Mesendoderm (in vitro differentiated cells): ENCODE measurements around the gene MYBBP1A.

Experiments used
- DNase-seq: peaks from one replicate; pipeline ENCODE4 v3.0.0; 2013
- H2AK5ac ChIP-seq: 2 replicates; pipeline ENCODE4 v1.6.1; 2013; ENCODE audit warnings: low read length, inconsistent platforms
- H2BK120ac ChIP-seq: 2 replicates; pipeline ENCODE4 v1.6.1; 2013; ENCODE audit warnings: low read depth, mild to moderate bottlenecking, low read length, moderate library complexity, mixed read lengths
- H2BK15ac ChIP-seq: replicated peaks from 2 replicates; pipeline ENCODE4 v1.6.1; 2013; ENCODE audit warnings: low read depth, mild to moderate bottlenecking, moderate library complexity
- H2BK5ac ChIP-seq: 2 replicates; pipeline ENCODE4 v1.6.1; 2013; ENCODE audit warnings: low read length, inconsistent platforms
- H3K18ac ChIP-seq: 2 replicates; pipeline ENCODE4 v1.6.1; 2013; ENCODE audit warnings: mild to moderate bottlenecking, low read length, mixed read lengths
- H3K23ac ChIP-seq: one replicate; pipeline ENCODE4 v1.6.1; 2013; ENCODE audit warnings: low read length
- H3K27ac ChIP-seq: 2 replicates; pipeline ENCODE4 v1.5.1; 2013; ENCODE audit warnings: low read depth, mild to moderate bottlenecking, inconsistent platforms, low read length, moderate library complexity
- H3K27me3 ChIP-seq: 2 replicates; pipeline ENCODE4 v1.6.1; 2013; ENCODE audit warnings: low read length, control low read depth, mild to moderate bottlenecking, inconsistent platforms; ENCODE audit not compliant: insufficient read depth, poor library complexity
- H3K36me3 ChIP-seq: 2 replicates; pipeline ENCODE4 v1.6.1; 2013; ENCODE audit warnings: low read length, inconsistent platforms; ENCODE audit not compliant: control insufficient read depth, insufficient read depth
- H3K4ac ChIP-seq: one replicate; pipeline ENCODE4 v1.6.1; 2013; ENCODE audit warnings: low read depth, mild to moderate bottlenecking, low read length, moderate library complexity
- H3K4me1 ChIP-seq: 2 replicates; pipeline ENCODE4 v1.6.1; 2013; ENCODE audit warnings: low read depth, low read length, inconsistent platforms; ENCODE audit not compliant: control insufficient read depth
- H3K4me2 ChIP-seq: 2 replicates; pipeline ENCODE4 v1.6.1; 2013; ENCODE audit warnings: low read length
- H3K4me3 ChIP-seq: 2 replicates; pipeline ENCODE4 v1.5.1; 2013; ENCODE audit warnings: mild to moderate bottlenecking, low read length
- H3K56ac ChIP-seq: one replicate; pipeline ENCODE4 v1.6.1; 2013; ENCODE audit warnings: low read length
- H3K79me1 ChIP-seq: 2 replicates; pipeline ENCODE4 v1.6.1; 2013; ENCODE audit warnings: low read length, inconsistent platforms
- H3K79me2 ChIP-seq: 2 replicates; pipeline ENCODE4 v1.6.1; 2013; ENCODE audit warnings: mild to moderate bottlenecking, low read length; ENCODE audit not compliant: control insufficient read depth, insufficient read depth
- H3K9ac ChIP-seq: 2 replicates; pipeline ENCODE4 v1.6.1; 2013; ENCODE audit warnings: low read length, inconsistent platforms
- H4K5ac ChIP-seq: one replicate; pipeline ENCODE4 v1.6.1; 2013; ENCODE audit warnings: low read length
- H4K8ac ChIP-seq: one replicate; pipeline ENCODE4 v1.6.1; 2013; ENCODE audit warnings: low read depth, mild to moderate bottlenecking, control low read depth, low read length, moderate library complexity
- WGBS: extraction: QIAGEN DNeasy Blood & Tissue Kit; methylation state at CpG from one replicate; pipeline ENCODE4 v1.1.7; 2013; ENCODE audit warnings: low lambda C conversion rate, missing lambda C conversion rate; ENCODE audit not compliant: insufficient coverage; ENCODE audit errors: extremely low coverage; 5-methylcytosine and 5-hydroxymethylcytosine counted together

MYBBP1A gene

GRCh38 chr17:4554441-4554996 lies 665 bp downstream of the MYBBP1A start:
- Histone ChIP-seq H3K18ac (no peak overlapping the region), H3K36me3 (peaks cover 18% of the 10 kb centered on the region), H3K9ac (peak overlapping the region; percentile 97), H3K23ac (no peak overlapping the region), H3K79me2 (peaks cover 23% of the 10 kb centered on the region), H3K4me2 (peak overlapping the region; percentile 74), H4K8ac (no peak overlapping the region), H2AK5ac (peak overlapping the region; percentile 71), H2BK15ac (no peak overlapping the region), H3K79me1 (peaks cover 16% of the 10 kb centered on the region), H3K4me1 (peaks cover 3% of the 10 kb centered on the region), H3K27me3 (no peaks in the 10 kb centered on the region), H2BK5ac (no peak overlapping the region), H3K56ac (peak overlapping the region; percentile 99), H3K4me3 (peak overlapping the region; percentile 99), H3K4ac (peak overlapping the region; percentile 85), H2BK120ac (no peak overlapping the region), H3K27ac (no peak overlapping the region), H4K5ac (no peak overlapping the region)
- no peak for DNase-seq
- WGBS, result no CpG with 5 or more reads among the region's 18 CpGs

GRCh38 chr17:4553669-4554068 lies 1.5 kb downstream of the MYBBP1A start:
- no CpG with 5 or more reads among the region's 9 CpGs for WGBS
- no peak for DNase-seq
- peaks cover 18% of the 10 kb centered on the region for H3K79me1 ChIP-seq
- no peak overlapping the region for H3K4me3 ChIP-seq
- H3K36me3 ChIP-seq, result peaks cover 22% of the 10 kb centered on the region
- peak overlapping the region; percentile 74 for H3K4me2 ChIP-seq
- no peak overlapping the region for H2BK120ac ChIP-seq
- H4K8ac ChIP-seq, result no peak overlapping the region
- no peak overlapping the region for H2AK5ac ChIP-seq
- H3K4me1 ChIP-seq, result peaks cover 3% of the 10 kb centered on the region
- H4K5ac ChIP-seq, result no peak overlapping the region
- peak overlapping the region; percentile 97 for H3K9ac ChIP-seq
- H3K79me2 ChIP-seq, result peaks cover 23% of the 10 kb centered on the region
- no peak overlapping the region for H3K4ac ChIP-seq
- peak overlapping the region; percentile 99 for H3K56ac ChIP-seq
- H3K27ac ChIP-seq, result no peak overlapping the region
- H3K18ac ChIP-seq, result no peak overlapping the region
- H3K23ac ChIP-seq, result no peak overlapping the region
- H2BK5ac ChIP-seq, result no peak overlapping the region
- H2BK15ac ChIP-seq, result no peak overlapping the region
- H3K27me3 ChIP-seq, result no peaks in the 10 kb centered on the region

GRCh38 chr17:4551796-4552525 lies 3.2 kb downstream of the MYBBP1A start:
- no CpG with 5 or more reads among the region's 27 CpGs for WGBS
- H3K79me1 ChIP-seq, result peaks cover 20% of the 10 kb centered on the region
- no peak overlapping the region for H4K5ac ChIP-seq
- H3K4me3 ChIP-seq, result no peak overlapping the region
- no peak overlapping the region for H3K9ac ChIP-seq
- H2BK5ac ChIP-seq, result no peak overlapping the region
- H2AK5ac ChIP-seq, result no peak overlapping the region
- H3K23ac ChIP-seq, result no peak overlapping the region
- no peak overlapping the region for H2BK120ac ChIP-seq
- H3K27ac ChIP-seq, result no peak overlapping the region
- H3K18ac ChIP-seq, result no peak overlapping the region
- H3K79me2 ChIP-seq, result peaks cover 23% of the 10 kb centered on the region
- no peak overlapping the region for H4K8ac ChIP-seq
- no peak for DNase-seq
- no peak overlapping the region for H3K4ac ChIP-seq
- no peak overlapping the region for H3K4me2 ChIP-seq
- H3K27me3 ChIP-seq, result no peaks in the 10 kb centered on the region
- no peak overlapping the region for H2BK15ac ChIP-seq
- H3K4me1 ChIP-seq, result peaks cover 3% of the 10 kb centered on the region
- no peak overlapping the region for H3K56ac ChIP-seq
- peaks cover 30% of the 10 kb centered on the region for H3K36me3 ChIP-seq

GRCh38 chr17:4551141-4551540 lies 4.0 kb downstream of the MYBBP1A start:
- no peak overlapping the region for H3K4ac ChIP-seq
- H2BK15ac ChIP-seq, result no peak overlapping the region
- peaks cover 23% of the 10 kb centered on the region for H3K79me2 ChIP-seq
- H3K79me1 ChIP-seq, result peaks cover 20% of the 10 kb centered on the region
- H3K23ac ChIP-seq, result no peak overlapping the region
- no peak overlapping the region for H3K9ac ChIP-seq
- no peak overlapping the region for H3K4me3 ChIP-seq
- no peak overlapping the region for H3K4me2 ChIP-seq
- H3K56ac ChIP-seq, result no peak overlapping the region
- no CpG with 5 or more reads among the region's 8 CpGs for WGBS
- H2BK5ac ChIP-seq, result no peak overlapping the region
- DNase-seq, result peak; percentile 60
- no peak overlapping the region for H3K27ac ChIP-seq
- H4K5ac ChIP-seq, result no peak overlapping the region
- no peak overlapping the region for H3K18ac ChIP-seq
- H4K8ac ChIP-seq, result no peak overlapping the region
- no peak overlapping the region for H2AK5ac ChIP-seq
- H3K27me3 ChIP-seq, result no peaks in the 10 kb centered on the region
- peaks cover 31% of the 10 kb centered on the region for H3K36me3 ChIP-seq
- peaks cover 3% of the 10 kb centered on the region for H3K4me1 ChIP-seq
- no peak overlapping the region for H2BK120ac ChIP-seq

- no CpG with 5 or more reads among the region's 16 CpGs for WGBS
- H3K9ac ChIP-seq, result no peak overlapping the region
- H3K36me3 ChIP-seq, result peaks cover 31% of the 10 kb centered on the region
- H3K79me2 ChIP-seq, result peaks cover 23% of the 10 kb centered on the region
- H4K8ac ChIP-seq, result no peak overlapping the region
- H4K5ac ChIP-seq, result no peak overlapping the region
- no peak for DNase-seq
- no peak overlapping the region for H3K4me3 ChIP-seq
- no peak overlapping the region for H2BK15ac ChIP-seq
- H2AK5ac ChIP-seq, result no peak overlapping the region
- H3K4me1 ChIP-seq, result no peaks in the 10 kb centered on the region
- no peak overlapping the region for H3K4ac ChIP-seq
- H3K27ac ChIP-seq, result no peak overlapping the region
- no peaks in the 10 kb centered on the region for H3K27me3 ChIP-seq
- H2BK120ac ChIP-seq, result no peak overlapping the region
- no peak overlapping the region for H2BK5ac ChIP-seq
- H3K79me1 ChIP-seq, result peaks cover 20% of the 10 kb centered on the region
- no peak overlapping the region for H3K4me2 ChIP-seq
- no peak overlapping the region for H3K18ac ChIP-seq
- H3K56ac ChIP-seq, result no peak overlapping the region
- H3K23ac ChIP-seq, result no peak overlapping the region
Observed at GRCh38 chr17:4550534-4551039, 4.6 kb downstream of the MYBBP1A start.
